NAMALWA (cell line): ENCODE data around the gene CECR2.
"Not testable (repeated sequence)": the region's sequence is repeated elsewhere in the genome, so short reads cannot be mapped to it uniquely, and the experiment has no call there.

Source experiments
- DNase-seq: peaks from one replicate; pipeline ENCODE4 v3.0.0-alpha.2; 2015; ENCODE audit warnings: low spot score

The CECR2 gene

DNA sequence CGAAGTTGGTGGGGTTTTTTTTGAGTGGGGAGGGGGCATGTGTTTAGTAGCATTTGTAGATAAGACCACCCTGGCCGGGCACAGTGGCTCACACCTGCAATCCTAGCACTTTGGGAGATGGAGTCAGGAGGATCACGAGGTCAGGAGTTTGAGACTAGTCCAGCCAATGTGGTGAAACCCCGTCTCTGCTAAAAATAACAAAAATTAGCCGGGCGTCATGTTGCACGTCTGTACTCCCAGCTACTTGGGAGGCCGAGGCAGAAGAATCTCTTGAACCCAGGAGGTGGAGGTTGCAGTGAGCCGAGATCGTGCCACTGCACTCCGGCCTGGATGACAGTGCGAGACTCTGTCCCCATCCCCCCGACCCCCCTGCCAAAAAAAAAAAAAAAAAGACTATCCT lies 34.6 kb downstream of the CECR2 start:
- peak; percentile 21 for DNase-seq

DNA sequence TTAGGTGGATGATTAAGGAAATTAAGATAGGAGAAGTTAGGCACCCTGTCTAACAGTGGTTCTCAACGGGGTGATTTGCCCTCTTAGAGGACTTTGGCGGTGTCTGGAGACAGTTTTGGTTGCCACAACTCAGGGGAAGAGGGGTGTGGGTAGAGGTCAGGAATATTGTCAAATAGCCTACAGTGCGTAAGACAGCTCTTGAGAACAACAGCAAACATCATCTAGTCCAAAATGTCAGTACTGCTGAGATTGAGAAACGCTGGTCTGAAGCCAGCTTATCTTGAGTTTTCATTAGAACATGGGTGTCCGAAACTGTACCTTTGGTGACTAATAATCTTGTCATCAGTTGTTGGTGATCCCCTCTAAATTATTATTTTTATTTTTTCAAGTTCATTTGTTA lies 38.4 kb downstream of the CECR2 start:
- no peak for DNase-seq

DNA sequence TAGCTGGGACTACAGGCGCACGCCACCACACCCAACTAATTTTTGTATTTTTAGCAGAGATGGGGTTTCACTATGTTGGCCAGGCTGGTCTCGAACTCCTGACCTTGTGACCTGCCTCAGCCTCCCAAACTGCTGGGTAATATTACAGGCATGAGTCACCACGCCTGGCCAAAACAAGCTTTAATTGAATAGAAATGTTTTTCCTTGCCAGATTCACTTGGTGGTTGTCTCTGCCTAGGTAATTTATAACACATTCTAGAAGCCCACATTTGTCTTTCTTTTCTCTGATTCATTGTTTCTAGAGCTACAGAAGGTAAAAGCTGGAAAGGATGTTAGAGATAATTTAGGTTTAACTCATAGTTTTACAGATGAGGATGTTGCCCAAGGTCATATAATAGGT lies 41.3 kb downstream of the CECR2 start:
- DNase-seq: no peak

DNA sequence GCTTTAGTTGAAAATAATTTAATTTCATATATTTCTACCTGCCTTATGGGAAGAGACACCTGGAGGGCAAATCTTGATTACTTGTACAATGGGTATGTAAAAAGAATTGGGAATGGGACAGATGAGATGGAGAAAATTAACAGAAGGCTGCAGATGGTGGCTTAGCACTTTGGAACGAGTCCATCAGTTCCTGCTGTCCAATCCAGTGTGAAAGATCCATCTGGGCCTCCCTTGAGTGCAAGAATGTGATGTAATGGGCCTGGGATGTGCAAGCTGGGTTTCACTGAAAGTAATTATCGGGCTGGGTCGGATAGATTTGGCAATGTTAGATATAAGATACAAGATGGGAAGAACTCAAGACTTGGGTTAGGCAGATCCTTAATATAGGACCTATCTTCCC lies 42.0 kb downstream of the CECR2 start:
- DNase-seq: no peak

DNA sequence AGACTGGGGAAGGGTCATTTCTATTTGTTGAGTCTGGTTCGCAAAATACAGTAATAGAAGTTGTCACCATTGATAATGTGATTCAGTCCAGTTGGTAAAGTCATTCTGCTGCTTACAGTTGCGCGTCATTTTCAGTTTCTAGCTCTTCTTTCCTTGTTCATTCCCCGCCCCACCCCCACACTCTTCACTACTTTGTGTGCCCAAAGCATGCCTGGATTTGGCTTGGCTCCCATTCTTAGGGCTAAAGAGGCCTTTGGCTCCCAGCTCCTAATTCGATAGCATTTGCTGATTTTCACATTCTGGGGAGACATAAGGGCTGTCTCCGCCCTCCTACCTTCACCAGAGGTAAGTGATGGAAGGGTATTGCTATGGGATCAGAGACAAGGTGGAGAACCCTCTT lies 43.0 kb downstream of the CECR2 start:
- DNase-seq: no peak

DNA sequence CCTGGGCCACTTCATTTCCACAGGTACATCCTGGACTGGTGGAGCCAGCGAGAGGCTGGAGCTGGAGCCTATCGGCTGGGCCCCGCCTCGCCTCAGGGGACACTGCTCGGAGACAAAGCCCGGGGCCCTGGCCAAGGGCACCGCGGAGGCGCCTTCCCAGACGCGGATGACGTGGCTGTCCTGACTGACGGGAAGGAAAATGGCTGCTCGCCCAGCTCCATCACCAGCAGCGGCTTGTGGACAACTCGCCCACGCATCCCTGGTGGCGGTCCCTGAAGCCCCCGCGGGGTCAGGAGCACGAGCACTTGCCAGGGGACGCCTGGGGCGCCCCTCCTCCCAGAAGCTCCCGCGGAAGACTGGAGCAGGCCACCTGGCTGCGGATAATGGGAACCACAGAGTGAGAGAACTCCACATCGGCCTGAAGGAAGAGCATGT lies 49.6 kb downstream of the CECR2 start:
- DNase-seq: no peak

DNA sequence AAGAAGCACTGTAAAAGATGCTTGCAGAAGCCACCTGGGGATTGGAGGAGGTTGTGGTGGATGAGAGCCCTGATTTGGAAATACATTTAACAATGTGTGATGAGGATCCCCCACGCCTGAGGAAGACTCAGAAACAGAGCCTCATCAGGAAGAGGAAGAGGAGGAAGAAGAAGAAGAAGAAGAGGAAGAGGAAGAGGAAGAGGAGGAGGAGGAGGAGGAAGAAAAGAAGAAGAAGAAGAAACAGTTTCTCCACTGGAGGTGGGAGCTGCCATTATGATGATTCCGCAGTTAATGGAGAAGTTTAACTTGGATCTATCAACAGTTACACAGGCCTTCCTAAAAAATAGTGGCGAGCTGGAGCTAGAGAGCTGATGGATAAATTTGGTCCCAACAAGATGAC lies 50.1 kb downstream of the CECR2 start:
- no peak for DNase-seq

DNA sequence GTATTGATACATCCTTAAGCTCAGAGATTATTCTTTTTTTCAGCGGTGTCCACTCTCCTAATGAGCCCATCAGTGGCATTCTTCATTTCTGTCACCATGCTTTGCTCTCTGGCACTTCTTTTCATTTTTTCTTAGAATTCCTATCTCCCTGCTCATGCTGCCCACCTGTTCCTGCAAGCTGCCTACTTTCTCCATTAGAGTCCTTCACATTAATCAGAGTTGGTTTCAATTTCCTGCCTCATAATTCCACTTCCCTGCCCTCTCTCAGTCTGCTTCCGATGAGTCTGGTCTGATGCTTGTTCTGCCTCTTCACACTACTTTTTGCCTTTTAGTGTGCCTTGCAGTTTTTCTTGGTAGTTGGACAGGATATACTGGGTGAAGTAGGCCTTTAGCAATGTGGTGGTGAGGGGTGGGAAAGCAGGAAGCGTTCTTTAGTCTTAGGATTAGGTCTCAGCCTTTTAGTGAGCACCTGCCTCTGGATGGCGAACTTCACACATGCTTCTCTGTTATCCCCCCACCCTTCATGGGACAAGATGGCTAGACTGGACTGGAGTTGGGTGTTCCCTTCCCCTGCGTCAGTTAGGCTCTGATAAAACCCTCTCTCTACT lies 53.6 kb downstream of the CECR2 start:
- no peak for DNase-seq

DNA sequence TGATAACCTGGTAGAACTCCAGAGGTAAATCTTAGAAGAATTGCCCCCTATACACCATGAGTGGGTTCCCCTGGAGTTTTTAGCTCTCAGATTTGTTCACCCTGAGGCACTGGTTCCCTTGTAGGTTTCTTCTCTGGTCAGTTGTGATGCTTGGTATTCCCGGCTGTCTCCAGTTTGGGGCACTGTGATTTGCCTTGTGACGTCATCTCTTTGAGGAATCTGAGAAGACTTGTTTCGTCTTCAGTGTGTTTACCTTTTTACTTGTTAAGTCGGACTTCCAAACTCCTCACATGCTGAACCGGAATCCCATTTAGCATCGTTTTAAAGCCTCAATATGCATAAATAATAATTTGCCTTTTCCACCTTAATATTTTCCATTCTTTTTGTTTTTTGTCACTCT lies 54.4 kb downstream of the CECR2 start:
- DNase-seq: no peak

DNA sequence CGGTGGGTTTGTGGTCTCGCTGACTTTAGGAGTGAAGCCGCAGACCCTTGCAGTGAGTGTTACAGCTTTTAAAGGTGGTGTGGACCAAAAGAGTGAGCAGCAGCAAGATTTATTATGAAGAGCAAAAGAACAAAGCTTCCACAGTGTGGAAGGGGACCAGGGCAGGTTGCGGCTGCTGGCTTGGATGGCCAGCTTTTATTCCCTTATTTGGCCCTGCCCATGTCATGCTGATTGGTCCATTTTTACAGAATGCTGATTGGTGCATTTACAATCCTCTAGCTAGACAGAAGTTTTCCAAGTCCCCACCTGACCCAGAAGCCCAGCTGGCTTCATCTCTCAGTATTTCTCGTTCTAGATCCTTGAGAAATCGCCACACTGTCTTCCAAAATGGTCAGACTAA lies 58.3 kb downstream of the CECR2 start:
- DNase-seq: not testable (repeated sequence)

DNA sequence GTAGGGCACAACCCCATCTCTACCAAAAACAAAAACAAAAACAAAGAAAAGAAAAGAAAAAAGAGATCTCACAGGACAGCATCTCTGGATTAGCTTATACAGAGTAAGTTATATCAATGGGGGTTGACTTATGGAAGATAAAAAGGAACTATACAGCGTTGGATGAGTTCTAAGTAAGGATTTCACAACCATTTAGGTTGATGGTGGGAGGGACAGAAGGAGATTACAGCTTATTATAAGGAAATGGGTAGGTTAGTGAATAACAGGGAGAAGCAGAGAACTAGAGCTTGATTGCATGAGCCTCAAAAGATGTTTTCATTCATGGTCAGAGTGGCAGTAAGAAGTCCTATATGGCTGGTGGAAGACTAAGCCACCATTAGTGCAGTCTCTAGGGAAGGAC lies 60.3 kb downstream of the CECR2 start:
- DNase-seq: no peak

DNA sequence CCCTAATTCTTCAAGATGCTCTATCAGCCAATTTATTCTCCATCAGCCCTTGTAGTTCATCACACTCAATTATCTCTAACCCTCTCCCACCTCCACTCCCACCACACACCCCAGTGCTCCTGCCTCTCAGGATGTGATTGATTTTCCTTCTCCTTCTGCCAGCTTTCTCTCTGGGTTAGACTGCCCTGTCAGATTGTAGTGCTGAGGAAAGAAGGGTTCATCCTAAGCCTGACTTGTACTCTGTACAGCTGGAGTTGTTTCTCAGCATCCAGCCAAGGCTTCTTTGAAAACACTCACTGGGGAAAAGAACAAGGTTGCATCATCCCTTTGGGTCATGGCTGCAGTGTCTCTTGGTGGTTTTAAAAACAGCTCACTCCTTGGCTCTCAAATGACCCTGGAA lies 61.2 kb downstream of the CECR2 start:
- no peak for DNase-seq

DNA sequence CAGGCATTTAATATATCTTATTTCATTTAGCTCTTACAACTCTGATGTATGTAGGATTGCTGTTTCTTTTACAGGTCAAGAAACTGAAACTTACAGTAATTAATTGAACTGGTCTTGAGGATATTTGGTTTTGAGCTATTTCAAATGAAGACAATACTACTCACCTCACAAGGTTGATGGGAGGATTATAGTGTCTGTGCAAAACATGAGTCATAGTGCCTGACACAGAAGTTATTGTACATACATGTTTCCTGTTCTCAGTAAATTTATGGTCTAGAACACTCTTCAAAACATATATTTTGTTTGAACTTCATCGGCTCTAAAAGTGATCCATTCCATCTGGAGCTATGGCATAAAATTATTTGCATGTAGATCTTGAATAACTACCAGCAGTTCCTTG lies 61.9 kb downstream of the CECR2 start:
- no peak for DNase-seq

DNA sequence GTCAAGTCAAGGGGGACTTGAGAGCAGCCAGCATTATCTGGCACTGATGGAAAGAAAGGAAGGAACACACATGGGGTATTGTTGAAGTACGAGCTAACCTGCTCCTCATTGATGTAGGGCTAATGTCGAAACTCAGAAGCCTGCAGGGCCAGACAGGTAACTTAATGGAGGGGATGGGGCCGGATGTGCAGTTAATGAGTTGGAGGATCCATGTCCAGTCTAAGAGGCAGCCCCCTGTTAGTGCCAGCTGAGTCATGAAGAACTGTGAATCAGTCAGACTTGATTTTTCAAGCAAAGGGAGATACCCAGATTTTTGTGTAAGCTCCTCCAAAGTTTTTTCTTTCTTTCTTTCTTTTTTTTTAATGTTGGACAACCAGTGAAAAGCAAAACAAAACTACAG lies 65.6 kb downstream of the CECR2 start:
- no peak for DNase-seq

DNA sequence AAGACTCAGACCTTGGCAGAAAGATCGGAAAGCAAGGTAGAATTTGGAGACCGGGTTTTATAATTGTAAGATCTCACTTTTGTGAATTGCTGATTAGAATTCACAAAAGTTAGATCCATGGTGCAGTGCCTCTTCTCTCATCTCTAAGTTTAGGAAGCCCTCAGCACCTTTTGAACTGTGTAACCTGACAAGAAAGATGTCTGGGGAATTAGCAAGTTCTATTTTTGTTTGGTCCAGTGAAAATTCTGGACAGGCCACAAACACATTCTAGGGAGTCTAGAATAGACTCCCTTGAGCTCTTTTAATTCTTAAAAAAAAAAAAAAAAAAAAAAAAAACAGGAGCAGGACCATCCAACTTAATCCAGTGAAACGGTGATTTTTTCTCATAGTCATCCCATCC lies 66.1 kb downstream of the CECR2 start:
- no peak for DNase-seq

DNA sequence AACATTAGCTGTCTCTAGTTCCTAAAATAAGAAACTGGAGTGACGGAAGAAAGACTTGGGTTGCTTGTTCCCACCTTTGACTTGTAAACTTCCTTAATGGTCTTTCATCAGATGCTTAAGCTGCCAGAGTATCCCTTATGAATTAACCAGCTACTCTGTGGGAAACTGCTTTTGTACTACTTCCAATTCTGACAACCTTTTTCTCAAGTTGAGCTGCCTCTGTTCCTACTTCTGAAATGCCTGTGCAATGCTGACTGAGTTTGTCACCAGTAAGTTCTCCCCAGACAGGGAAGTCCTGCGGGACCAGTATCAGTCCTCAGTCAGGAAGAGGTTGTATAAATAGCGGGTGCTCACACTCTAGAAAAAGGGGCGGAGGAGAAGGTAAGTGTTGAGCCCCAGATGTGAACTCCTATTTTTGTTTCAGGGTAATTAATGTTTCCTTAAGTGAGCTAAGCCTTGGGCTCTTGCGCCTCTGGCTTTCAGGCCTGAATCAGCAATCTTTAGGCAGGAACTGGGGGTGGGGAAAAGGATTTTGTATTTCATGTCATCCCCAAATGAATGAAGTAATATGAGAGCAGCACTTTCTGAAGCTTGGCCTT lies 67.2 kb downstream of the CECR2 start:
- peak; percentile 8 for DNase-seq

DNA sequence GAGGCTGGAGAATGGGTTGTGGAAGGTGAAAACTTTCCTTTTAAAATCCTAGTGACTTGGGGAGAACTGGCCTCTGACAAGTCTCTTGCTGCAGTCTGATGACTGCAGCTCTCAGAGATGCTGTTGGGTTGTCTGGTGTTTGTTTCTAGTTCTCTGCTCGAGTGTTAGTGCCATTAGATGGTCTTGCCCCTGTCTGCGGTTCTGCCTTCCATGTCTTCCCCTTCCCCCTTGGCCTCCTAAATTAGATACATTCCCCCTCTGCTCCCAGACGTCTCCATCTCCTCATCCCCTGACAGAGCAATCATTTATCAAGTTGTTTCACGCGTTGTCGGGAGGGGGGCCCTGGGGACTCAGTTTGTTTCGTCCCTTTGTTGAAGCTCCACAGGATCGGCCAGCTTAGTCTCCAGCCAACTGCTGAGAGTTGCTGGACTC lies 67.7 kb downstream of the CECR2 start:
- DNase-seq: no peak

DNA sequence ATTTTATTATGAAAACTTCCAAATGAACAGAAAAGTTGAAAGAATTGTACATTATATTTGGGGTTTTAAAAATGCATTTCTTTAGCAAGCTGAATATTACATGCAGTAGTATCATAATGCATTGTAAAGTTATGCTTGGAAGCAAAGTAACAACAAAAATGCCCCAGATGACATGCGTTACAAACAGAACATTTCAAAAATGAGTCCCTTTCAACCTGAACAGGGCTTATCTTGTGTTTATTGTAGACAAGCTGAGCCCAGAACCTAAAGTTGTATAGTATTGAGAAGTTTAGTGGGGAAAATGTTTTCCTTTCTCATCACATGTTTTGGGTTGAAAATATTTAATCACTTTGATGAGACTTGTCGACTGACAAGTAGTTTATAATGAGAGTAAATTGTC lies 68.8 kb downstream of the CECR2 start:
- no peak for DNase-seq

DNA sequence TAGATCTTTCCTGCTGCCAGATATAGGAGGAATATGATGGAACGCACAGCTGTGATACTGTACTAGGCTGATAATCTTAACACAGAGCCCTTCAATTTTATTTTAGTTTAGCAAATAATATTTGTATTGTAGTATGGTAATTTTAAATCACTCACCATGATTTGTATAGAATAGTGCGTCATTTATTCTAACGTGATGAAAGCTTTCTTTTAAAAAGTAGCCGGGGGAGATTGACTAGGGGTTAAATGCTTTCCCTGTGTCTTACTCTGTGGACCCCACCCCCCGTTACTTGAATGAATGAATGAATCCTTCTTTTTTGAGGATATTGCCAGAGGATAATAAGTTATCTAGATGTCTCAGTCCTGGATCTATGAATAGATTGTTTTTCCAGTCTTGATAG lies 72.1 kb downstream of the CECR2 start:
- DNase-seq: no peak

DNA sequence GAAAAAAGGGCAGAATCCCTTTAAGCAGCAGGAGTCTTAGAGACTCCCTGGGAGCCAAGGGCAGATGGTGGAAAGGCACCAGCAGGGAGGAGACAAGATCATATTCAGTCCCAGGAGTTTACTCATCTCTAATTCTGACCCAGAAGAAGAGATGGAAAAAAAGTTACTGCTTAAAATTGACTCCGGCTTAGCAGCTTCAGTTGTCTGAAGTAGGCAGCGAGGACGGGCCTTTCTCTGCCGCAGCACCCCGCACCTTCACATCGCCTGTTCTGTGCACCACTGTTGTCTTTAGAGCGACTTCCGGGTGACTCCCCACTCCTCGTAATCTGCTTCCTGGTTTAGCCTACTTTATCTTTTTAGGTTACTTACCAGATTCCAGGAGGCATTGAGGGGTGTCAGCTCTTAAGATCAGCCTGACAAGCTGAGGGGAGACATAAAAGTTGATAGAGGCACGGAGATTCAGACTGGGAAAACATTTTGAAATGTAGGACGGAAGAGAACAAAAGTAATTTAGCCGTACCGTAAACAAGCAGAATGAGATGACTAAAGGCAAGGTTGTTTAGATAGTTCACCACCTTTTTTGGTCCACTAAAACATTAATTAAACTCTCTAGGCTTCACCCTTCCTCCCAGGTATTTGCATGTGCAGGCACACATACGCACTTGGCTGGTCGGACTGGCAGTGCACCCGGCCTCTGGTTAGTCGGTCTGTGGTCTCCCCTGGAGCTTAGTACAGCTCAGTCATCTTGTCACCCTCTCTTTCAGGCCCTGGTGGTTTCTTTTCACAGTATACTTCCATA lies 74.3 kb downstream of the CECR2 start:
- no peak for DNase-seq

DNA sequence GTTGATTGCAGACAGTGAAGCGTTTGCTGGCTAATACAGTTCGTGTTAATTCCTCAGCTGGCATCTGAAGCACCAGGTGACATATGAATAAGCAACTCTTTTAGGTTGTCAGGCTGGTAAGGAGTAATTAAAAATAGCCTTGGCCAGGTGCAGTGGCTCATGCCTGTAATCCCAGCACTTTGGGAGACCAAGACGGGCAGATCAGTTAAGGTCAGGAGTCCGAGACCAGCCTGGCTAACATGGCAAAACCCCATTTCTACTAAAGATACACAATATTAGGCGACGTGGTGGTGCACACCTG lies 74.9 kb downstream of the CECR2 start:
- no peak for DNase-seq

DNA sequence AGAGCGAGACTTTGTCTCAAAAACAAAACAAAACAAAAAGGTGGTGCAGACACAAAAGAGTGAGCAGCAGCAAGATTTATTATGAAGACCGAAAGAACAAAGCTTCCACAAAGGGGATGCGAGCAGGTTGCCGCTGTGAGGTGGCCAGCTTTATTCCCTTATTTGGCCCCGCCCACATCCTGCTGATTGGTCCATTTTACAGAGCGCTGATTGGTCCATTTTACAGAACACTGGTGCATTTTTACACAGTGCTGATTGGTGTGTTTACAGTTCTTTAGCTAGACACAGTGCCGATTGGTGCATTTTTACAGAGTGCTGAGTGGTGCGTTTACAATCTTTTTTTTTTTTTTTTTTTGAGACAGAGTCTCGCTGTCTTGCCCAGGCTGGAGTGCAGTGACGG lies 77.4 kb downstream of the CECR2 start:
- DNase-seq: peak; percentile 27

DNA sequence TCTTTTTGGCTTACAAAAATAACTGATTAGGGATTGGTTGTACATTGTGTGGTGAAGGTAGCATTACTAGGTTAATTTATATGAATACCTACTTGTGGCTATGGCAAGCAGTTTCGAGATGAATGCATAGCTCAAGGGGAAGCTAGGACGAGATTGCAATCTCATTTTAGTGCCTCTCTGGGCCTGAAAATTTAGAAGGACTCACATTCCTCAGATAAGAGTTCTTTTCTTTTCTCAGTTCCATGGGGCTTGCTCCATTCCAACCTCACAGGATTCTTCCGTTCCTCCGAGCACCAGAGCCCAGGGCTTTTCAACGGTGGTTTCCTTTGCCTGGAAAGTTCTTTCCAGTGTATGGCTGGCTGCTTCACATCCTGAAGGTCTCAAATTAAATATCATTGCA lies 82.1 kb downstream of the CECR2 start:
- no peak for DNase-seq

DNA sequence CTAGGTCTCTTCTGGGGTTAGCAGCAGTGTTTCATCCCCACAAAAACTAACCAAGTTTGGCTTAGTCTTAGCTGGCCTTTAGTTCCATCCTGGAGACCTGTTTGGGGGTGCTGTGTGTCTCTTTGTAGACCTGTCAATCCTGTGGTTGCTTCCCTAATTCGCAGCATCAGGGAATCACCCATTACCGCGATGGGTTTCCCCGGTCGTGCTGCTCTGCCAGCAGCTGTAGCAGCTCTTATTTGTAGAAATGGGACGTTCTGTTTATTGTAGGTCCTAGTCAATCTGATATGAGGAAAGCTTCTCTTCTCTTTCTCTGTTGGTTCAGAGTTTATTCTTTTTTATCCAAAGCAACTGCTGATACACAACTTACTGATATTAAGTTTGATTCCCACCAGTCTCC lies 91.6 kb downstream of the CECR2 start:
- DNase-seq: no peak
